Endometrial microvascular endothelial cells (primary cell): ENCODE data around the gene CENATAC. TPM values are rescaled to one million over a fixed set of nuclear protein-coding genes. Genes with fewer than 3 reads are reported as not detected.
"Not testable (repeated sequence)": the region's sequence is repeated elsewhere in the genome, so short reads cannot be mapped to it uniquely, and the experiment has no call there.

Experiments
- in situ Hi-C: cut with HindIII; loops from 2 replicates; pipeline ENCODE4 v1.10.0; 2017; ENCODE audit warnings: low sequenced_read_pairs, low pct_unique_long_range_greater_than_20kb; ENCODE audit errors: inconsistent ontology term
- total RNA-seq: library from RNA; depleted of rRNA; stranded (reverse); fragments of >200 nt; gene quantifications from one replicate; pipeline ENCODE4 v1.2.3, GENCODE V29; 2015; ENCODE audit errors: inconsistent ontology term

The CENATAC gene
- total RNA-seq, 1 donor from 2014 or later = 6.6 TPM

- in situ Hi-C loops = no loop called here
Observed at GRCh38 chr11:119024430-119025098, 26.6 kb downstream of the CENATAC start.

- in situ Hi-C loops = no loop called here
Observed at GRCh38 chr11:119025099-119025473, 27.1 kb downstream of the CENATAC start.

GRCh38 chr11:119025541-119025940 lies 27.6 kb downstream of the CENATAC start:
- in situ Hi-C loops = no loop called here

- in situ Hi-C loops = no loop called here
Observed at GRCh38 chr11:119025978-119026766, 28.2 kb downstream of the CENATAC start.

DNA sequence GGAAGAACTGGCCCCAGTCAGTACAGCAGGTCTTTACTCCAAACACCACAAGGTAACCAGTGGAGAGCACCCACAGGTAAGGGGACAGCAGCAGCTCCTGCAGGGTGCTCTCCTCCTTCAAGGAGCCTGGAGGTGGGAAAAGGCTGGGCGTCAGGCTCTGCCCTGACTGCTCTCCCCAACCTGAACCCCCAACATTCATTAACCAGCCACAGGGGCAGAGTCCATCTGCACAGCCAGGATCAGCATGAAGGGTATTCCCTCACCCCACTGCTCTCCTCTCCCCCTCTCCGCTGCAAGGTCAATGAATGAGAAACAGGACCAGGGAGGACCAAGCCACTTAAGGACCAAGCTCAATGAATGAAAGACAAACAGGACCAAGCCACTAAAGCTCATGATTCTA lies 29.0 kb downstream of the CENATAC start:
- in situ Hi-C loops = no loop called here

DNA sequence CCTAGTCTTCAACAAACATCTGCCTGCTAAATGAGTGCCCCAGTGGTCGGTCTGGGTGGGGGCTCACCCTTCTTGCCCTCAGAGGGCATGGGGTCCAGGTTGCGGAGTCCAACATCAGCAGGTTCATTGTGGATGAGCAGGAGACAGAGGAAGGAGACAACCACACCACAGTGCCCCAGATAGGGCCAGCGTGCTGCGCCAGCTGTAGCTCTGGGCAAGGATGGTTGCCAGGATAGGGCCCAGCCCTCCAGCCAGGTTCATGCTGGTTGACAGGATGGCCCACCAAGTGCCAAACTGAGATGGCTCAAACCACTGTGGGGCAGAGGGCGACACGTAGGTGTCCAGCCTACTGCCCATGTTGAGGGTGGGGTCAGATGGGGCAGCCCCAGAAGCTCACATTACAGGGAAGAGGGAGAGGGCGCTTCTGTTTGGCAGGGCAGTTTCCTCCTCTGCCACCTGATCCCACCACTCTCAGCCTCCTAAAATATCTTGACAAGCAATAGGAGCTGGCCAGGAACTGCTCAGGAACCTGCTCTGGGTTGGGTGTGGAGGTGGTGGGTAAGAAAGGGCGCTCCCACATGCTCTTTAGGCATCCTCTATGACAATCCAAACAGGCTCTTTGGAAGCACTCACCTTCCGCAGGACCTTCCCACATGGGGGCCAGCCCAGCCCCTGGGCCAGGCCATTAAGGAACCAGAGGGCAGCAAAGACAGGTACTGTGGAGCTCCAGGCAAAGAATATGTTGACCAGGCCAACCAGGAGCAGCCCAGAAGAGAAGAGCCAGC lies 29.8 kb downstream of the CENATAC start:
- in situ Hi-C loops = no loop called here

DNA sequence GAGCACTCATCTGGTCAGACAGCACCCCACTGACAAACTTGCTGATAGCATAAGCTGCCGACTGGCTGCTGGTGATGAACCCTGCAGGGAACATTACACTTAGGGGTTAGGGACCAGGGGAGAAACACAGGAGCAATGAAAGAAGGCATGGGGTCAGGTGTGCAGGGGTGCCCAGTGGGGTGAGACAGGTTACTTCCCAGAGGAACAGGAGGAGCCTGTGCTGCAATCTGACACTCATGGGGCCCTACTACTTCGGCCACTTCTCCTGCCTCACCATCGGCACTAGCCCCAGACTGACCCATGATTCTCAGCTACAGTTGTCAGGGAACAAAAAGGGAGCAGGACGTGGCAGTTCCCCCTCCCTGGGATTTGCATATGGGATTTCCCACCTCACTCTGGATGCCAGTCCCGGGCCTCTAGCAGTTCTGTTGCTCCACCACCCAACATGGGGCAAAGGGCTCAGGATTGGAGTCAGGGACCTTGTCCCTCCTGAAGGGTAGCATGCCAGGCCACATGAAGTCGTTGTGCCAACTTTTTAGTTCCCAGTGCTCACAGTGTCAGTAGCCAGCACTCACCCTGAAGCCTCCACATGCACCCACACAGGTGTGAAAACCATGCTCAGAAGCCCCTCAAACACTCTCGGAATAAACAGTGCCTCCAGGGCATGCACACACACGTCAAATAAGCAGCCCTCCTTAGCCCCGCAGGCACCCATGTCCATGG lies 30.6 kb downstream of the CENATAC start:
- in situ Hi-C loops = no loop called here

- in situ Hi-C loops = no loop called here
Observed at GRCh38 chr11:119029069-119029339, 31.1 kb downstream of the CENATAC start.

- in situ Hi-C loops = no loop called here
Observed at GRCh38 chr11:119029340-119030028, 31.5 kb downstream of the CENATAC start.

- in situ Hi-C loops = no loop called here
Observed at GRCh38 chr11:119030029-119030328, 32.0 kb downstream of the CENATAC start.

- in situ Hi-C loops = no loop called here
Observed at GRCh38 chr11:119030329-119031047, 32.5 kb downstream of the CENATAC start, which contains the start of gene SLC37A4. Gene SLC37A4, minus strand, starts transcription at chr11:119030877.

DNA sequence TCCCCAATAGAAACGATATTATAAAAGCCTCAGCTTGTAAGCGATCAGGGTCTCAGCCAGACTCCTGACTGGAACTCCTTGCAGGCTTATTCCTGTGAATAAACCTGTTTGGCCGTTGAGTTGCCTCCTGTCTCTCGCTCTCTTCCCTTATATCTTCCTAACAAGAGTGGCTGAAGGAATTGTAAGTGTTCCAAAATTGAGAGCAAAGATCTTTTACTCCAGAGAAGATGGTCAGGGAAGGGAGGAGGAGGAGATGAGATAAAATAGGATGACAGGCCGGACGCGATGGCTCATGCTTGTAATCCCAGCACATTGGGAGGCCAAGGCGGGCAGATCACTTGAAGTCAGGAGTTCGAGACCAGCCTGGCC lies 34.0 kb downstream of the CENATAC start:
- in situ Hi-C loops = no loop called here

GRCh38 chr11:119033421-119033820 lies 35.5 kb downstream of the CENATAC start:
- in situ Hi-C loops = not testable (repeated sequence)

GRCh38 chr11:119034813-119035212 lies 36.9 kb downstream of the CENATAC start:
- in situ Hi-C loops = no loop called here

DNA sequence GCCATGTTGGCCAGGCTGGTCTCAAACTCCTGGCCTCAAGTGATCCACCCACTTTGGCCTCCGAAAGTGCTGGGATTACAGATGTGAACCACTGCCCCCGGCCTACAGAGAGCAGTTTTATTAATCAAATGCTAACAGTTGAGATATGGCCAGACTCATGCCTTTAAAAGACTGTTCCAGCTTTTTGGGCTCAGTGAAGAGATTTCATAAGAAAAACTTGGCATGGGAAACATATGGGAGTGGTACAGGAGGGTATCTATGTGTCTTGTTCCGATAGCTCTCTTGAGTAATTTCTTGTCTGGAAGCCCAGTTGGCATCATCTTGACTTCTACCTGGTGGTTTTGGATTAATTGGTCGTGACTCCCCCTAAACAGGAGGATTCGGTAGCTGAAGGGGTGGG lies 40.9 kb downstream of the CENATAC start:
- in situ Hi-C loops = no loop called here

DNA sequence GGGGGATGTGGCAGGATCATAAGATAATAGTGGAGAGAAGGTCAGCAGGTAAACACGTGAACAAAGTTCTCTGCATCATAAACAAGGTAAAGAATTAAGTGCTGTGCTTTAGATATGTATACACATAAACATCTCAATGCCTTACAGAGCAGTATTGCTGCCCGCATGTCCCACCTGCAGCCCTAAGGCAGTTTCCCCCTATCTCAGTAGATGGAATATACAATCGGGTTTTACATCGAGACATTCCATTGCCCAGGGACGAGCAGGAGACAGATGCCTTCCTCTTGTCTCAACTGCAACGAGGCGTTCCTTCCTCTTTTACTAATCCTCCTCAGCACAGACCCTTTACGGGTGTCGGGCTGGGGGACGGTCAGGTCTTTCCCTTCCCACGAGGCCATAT lies 41.5 kb downstream of the CENATAC start:
- in situ Hi-C loops = not testable (repeated sequence)

DNA sequence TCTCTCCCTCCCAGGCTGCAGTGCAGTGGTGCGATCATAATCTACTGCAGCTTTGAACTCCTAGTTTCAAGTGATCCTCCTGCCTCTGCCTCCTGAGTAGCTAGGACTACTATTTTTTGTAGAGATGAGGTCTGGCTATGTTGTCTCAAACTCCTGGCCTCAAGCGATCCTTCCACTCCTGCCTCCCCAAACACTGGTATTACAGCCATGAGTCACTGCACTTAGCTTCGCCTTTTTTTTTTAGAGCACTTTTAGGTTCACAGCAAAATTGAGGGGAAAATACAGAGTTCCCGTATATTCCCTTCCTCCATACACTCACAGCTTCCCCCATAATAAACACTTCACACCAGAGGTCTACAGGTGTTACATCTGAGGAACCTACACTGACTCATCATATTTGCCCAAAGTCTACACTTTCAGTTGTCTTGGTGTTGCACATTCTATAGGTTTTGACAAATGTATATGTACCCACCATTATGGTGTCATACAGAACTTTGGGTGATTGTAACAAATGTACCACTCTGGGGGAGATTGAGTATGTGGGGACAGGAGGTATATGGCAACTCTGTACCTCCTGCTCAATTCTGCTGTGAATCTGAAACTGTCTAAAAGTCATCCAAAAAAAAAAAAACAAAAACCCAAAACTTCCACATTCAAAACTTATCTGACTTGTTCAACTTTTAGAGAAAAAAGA lies 44.0 kb downstream of the CENATAC start:
- in situ Hi-C loops = no loop called here

DNA sequence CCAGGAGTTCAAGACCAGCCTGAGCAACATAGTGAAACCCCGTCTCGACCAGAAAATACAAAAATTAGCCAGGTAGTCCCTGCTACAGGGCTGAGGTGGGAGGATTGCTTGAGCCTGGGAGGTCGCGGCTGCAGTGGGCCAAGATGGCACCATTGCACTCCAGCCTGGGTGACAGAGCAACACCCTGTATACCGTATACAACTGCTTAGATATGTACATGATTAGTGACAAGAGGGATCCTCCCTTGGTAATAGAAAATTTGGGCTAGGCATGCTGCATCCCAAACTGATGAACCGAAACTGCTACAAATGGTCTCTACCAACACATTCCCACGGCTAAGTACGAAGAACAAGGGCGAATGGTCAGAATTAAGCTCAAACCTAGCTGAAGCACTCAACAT lies 45.0 kb downstream of the CENATAC start:
- in situ Hi-C loops = no loop called here
